Measurements from ENCODE around the gene SERTAD3. TPM values are rescaled to one million over a fixed set of nuclear protein-coding genes. Genes with fewer than 3 reads are reported as not detected.

SERTAD3 gene
- total RNA-seq, 4 donors from 2014 or later = 15.6 to 23.4 (median 19.9) TPM

- WGBS, 2 donors = 2 to 4% methylated on average over 38 to 56 of the region's 56 CpGs
- H3K4me1 ChIP-seq = peaks cover 0 to 57% (median 27%) of the 10 kb centered on the region in 4 donors
These were observed 23.1 kb downstream of the SERTAD3 start for GRCh38 chr19:40420766-40421765.

GRCh38 chr19:40420451-40420765, 23.7 kb downstream of the SERTAD3 start:
- Histone ChIP-seq H3K36me3 (peaks cover 0 to 13% (median 7%) of the 10 kb centered on the region in 3 donors), H3K27me3 (no peaks in the 10 kb centered on the region), H3K9me3 (no peaks in the 10 kb centered on the region), H3K4me3 (peak overlapping the region; percentile 35 to 81 (median 69)), H3K27ac (peak overlapping the region; percentile 95 to 100 (median 98)), H3K4me1 (peaks cover 0 to 57% (median 27%) of the 10 kb centered on the region in 4 donors)
- 56 to 57% methylated on average over 14 of the region's 14 CpGs for WGBS, 2 donors
- no peak for DNase-seq (ENCODE audit: low spot score in 2 of 2)
- TF ChIP-seq POLR2A (IDR thresholded peaks at IDR 0.05) = no peak
- TF ChIP-seq CTCF (IDR thresholded peaks at IDR 0.05) = no peak
- no peak for TF ChIP-seq EP300 (IDR thresholded peaks at IDR 0.05)

More at GRCh38 chr19:40420766-40421765, 23.1 kb downstream of the SERTAD3 start:
- Histone ChIP-seq H3K36me3 (peaks cover 0 to 13% (median 7%) of the 10 kb centered on the region in 3 donors), H3K4me3 (peak overlapping the region; percentile 35 to 81 (median 69)), H3K27me3 (no peaks in the 10 kb centered on the region), H3K27ac (peak overlapping the region; percentile 95 to 100 (median 98)), H3K9me3 (no peaks in the 10 kb centered on the region)
- peak; percentile 95 to 98 (median 96) for TF ChIP-seq CTCF (IDR thresholded peaks at IDR 0.05)
- peak; percentile 89 to 97 for TF ChIP-seq POLR2A (IDR thresholded peaks at IDR 0.05)
- TF ChIP-seq EP300 (IDR thresholded peaks at IDR 0.05) = peak; percentile 93 to 99
- peak; percentile 87 to 89 for DNase-seq (ENCODE audit: low spot score in 2 of 2)

GRCh38 chr19:40419780-40420179, 24.4 kb downstream of the SERTAD3 start:
- H3K4me3 ChIP-seq = no peak overlapping the region
- H3K9me3 ChIP-seq = no peaks in the 10 kb centered on the region
- TF ChIP-seq EP300 (IDR thresholded peaks at IDR 0.05) (no peak), POLR2A (IDR thresholded peaks at IDR 0.05) (no peak), CTCF (IDR thresholded peaks at IDR 0.05) (no peak)
- peak overlapping the region in 2 of 4 donors; percentile 95 to 100 for H3K27ac ChIP-seq
- WGBS, 2 donors = 91 to 94% methylated on average over 5 of the region's 5 CpGs
- DNase-seq (ENCODE audit: low spot score in 2 of 2) = no peak
- peaks cover 0 to 13% (median 7%) of the 10 kb centered on the region in 3 donors for H3K36me3 ChIP-seq
- no peaks in the 10 kb centered on the region for H3K27me3 ChIP-seq
- H3K4me1 ChIP-seq = peaks cover 0 to 62% (median 27%) of the 10 kb centered on the region in 4 donors

- DNase-seq (ENCODE audit: low spot score in 2 of 2) = no peak
- peaks cover 0 to 58% (median 22%) of the 10 kb centered on the region in 4 donors for H3K4me1 ChIP-seq
- H3K4me3 ChIP-seq = no peak overlapping the region
- TF ChIP-seq POLR2A (IDR thresholded peaks at IDR 0.05) (no peak), EP300 (IDR thresholded peaks at IDR 0.05) (no peak), CTCF (IDR thresholded peaks at IDR 0.05) (no peak)
- H3K27me3 ChIP-seq = no peaks in the 10 kb centered on the region
- H3K36me3 ChIP-seq = peaks cover 0 to 13% (median 7%) of the 10 kb centered on the region in 3 donors
- H3K27ac ChIP-seq = peak overlapping the region in 2 of 4 donors; percentile 95 to 100
- WGBS, 2 donors = 58 to 59% methylated on average over 5 of the region's 5 CpGs
- no peaks in the 10 kb centered on the region for H3K9me3 ChIP-seq
These were observed 25.0 kb downstream of the SERTAD3 start for GRCh38 chr19:40419066-40419612.
